HL-60 (cell line): Measurements from ENCODE around the gene UBE2G1.

Source experiments
- CTCF ChIP-seq: IDR thresholded peaks from one replicate; pipeline ENCODE4 v1.5.1; 2011; ENCODE audit warnings: low read length, control low read depth, inconsistent platforms; ENCODE audit not compliant: insufficient read depth
- GABPA ChIP-seq: IDR thresholded peaks from 2 replicates; pipeline ENCODE4 v1.6.1; 2012; ENCODE audit warnings: low read depth
- POLR2AphosphoS5 ChIP-seq: IDR thresholded peaks from 2 replicates; pipeline ENCODE4 v1.6.1; 2012; ENCODE audit warnings: low read depth
- REST ChIP-seq: IDR thresholded peaks from 2 replicates; pipeline ENCODE4 v1.6.1; 2012; ENCODE audit warnings: low read depth; ENCODE audit not compliant: insufficient replicate concordance

DNA sequence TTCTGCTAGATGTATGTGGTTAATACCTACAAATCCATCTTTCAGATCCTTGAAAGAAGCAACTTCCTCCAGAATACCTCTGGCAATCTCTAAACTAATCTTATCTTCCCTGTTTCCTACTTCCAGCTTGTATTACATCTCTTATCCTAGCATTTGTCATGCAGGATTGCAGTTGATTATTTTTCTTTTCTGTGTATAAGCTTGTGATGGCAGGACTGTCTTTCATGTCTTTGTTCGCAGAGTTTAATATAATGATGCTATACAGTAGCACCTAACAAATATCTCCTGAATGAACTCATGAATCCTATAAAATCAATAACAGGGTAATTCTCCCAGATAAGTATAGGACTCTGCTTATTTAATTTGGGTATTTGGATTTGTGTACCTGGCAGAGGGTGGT lies 12.2 kb upstream of the UBE2G1 start:
- TF ChIP-seq CTCF (no peak), REST (no peak), GABPA (no peak), POLR2AphosphoS5 (no peak)
